ENCODE results near the gene SIX2.
"Not testable (repeated sequence)": the region's sequence is repeated elsewhere in the genome, so short reads cannot be mapped to it uniquely, and the experiment has no call there.

The SIX2 gene
- 0 to 0.07 (median 0) reads per million in 9 experiments for total RNA-seq

DNA sequence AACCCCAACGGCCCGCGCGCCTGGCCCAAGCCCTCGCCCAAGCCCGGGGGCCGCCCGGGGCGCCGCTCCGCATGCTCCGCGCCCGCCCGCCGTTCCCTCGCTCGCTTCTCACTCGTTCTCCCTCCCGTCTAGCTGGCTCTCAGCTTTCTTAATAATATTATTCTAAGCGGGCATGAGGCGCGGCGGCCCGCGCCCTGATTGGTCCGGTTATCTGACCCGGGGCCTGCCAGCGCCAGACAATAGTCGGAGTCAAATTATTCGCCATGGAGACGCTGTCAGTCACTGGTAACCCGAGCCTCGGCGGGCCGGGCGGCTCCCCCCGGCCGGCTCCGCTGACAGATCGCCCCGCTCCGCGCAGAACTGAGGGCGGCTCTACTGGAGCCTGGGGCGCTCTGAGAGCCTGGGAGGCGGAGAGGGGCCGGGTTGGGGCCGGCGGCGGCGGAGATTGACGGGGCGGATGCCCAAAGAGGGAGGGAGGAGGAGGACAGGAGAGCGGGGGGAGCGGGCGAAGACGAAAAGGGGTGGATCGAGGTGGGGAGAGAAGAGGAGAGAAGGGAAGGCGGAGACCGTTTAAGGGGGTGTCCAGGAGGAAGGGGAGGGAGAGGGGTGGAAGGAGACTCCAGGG is at the start of gene SIX2:
Gene SIX2 (minus strand): TSS at position 150 of the 625 bp plus-strand sequence. CDS start 342 bp downstream, outside the sequence.
- Mint-ChIP-seq H3K36me3 (ENCODE audit: insufficient read depth) (no peaks in the 10 kb centered on the region), H3K9me3 (no peaks in the 10 kb centered on the region), H3K4me1 (ENCODE audit: low read depth in 2 of 2) (peaks cover 15 to 18% of the 10 kb centered on the region in 2 donors), H3K27me3 (peaks cover 72 to 92% of the 10 kb centered on the region in 2 donors), H3K4me3 (peak within 1 kb of the TSS; percentile 79 to 80), H3K27ac (no peak within 1 kb of the TSS)
- no peak for ATAC-seq (replicated peaks)
- DNase-seq = no peak

- H3K4me3 Mint-ChIP-seq = no peak overlapping the region
- peaks cover 15 to 56% of the 10 kb centered on the region in 2 donors for H3K27me3 Mint-ChIP-seq
- H3K4me1 Mint-ChIP-seq (ENCODE audit: low read depth in 2 of 2) = no peaks in the 10 kb centered on the region
- DNase-seq (no peak), ATAC-seq (replicated peaks) (no peak)
- no peak overlapping the region for H3K27ac Mint-ChIP-seq
- no peaks in the 10 kb centered on the region for H3K36me3 Mint-ChIP-seq (ENCODE audit: insufficient read depth)
- no peaks in the 10 kb centered on the region for H3K9me3 Mint-ChIP-seq
These were observed 45.9 kb upstream of the SIX2 start for GRCh38 chr2:45055162-45055605.

GRCh38 chr2:45053966-45054365 is 44.7 kb upstream of the SIX2 start:
- H3K27me3 Mint-ChIP-seq = peaks cover 16 to 57% of the 10 kb centered on the region in 2 donors
- H3K9me3 Mint-ChIP-seq = no peaks in the 10 kb centered on the region
- H3K27ac Mint-ChIP-seq = no peak overlapping the region
- no peaks in the 10 kb centered on the region for H3K4me1 Mint-ChIP-seq (ENCODE audit: low read depth in 2 of 2)
- ATAC-seq (replicated peaks) = no peak
- no peaks in the 10 kb centered on the region for H3K36me3 Mint-ChIP-seq (ENCODE audit: insufficient read depth)
- H3K4me3 Mint-ChIP-seq = no peak overlapping the region
- DNase-seq = no peak

DNA sequence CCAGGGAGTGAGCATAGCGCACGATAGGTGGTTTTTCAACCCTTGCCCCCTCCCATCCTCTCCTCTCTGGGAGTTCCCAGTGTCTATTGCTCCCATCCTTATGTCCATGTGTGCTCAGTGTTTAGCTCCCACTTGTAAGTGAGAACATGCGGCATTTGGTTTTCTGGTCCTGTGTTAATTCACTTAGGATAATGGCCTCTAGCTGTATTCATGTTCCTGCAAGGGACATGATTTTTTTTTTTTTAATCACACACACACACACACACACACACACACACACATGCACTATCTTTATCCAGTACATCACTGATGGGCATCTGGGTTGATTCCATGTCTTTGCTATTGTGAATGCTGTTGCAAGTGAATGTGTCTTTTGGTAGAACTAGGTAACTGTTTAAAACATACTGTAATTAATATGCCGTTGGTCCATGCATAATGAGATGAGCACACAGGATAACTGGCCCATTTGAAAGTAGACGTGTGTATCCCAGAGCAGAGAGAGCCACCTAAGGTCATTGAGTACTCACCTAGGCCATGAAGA is 43.2 kb upstream of the SIX2 start:
- H3K27ac Mint-ChIP-seq = no peak overlapping the region

DNA sequence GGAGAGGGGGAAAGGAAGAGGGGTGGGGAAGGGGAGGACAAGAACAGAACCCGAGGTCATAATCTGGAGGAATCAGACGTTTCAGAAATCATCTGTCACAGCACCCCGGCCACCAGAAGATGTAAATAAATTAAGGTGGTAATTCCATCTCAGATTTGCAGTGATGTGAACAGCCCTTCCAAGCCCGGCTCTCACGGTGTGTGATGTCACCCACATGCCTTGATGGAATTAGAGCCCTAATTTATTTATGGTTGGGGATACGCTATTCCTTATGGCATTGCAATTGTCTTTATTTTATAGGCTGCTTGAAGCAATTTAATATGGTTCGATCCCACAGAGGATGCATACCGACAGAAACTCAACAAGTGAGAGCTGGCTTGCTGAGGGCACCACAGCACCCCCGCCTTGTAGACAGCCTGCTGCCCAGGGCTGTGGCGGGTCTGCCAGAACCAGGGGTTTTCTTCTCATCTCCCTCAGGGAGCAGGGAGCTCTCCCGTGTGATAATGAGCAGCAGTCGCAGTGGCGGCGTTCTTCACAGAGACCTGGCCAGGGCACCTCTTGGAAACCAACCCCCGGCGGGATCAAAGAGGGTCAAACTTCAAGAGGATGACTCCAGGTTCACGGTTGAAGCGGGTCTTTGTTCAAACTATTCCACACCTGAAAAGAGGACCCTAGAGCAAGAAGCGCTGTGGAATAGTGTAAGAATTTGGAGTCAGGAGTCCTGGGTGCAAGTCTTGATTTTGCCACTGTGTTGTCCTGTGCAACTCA is 40.5 kb upstream of the SIX2 start:
- Mint-ChIP-seq H3K27ac (no peak overlapping the region), H3K4me1 (ENCODE audit: low read depth in 2 of 2) (no peaks in the 10 kb centered on the region), H3K9me3 (no peaks in the 10 kb centered on the region), H3K27me3 (peaks cover 27 to 48% of the 10 kb centered on the region in 2 donors), H3K36me3 (ENCODE audit: insufficient read depth) (no peaks in the 10 kb centered on the region), H3K4me3 (no peak overlapping the region)
- ATAC-seq (replicated peaks) (no peak), DNase-seq (no peak)

More for the DNA sequence above, 43.2 kb upstream of the SIX2 start:
- Mint-ChIP-seq H3K4me3 (no peak overlapping the region), H3K9me3 (no peaks in the 10 kb centered on the region), H3K36me3 (ENCODE audit: insufficient read depth) (no peaks in the 10 kb centered on the region), H3K27me3 (peaks cover 21 to 48% of the 10 kb centered on the region in 2 donors), H3K4me1 (ENCODE audit: low read depth in 2 of 2) (no peaks in the 10 kb centered on the region)
- no peak for ATAC-seq (replicated peaks)
- no peak for DNase-seq

DNA sequence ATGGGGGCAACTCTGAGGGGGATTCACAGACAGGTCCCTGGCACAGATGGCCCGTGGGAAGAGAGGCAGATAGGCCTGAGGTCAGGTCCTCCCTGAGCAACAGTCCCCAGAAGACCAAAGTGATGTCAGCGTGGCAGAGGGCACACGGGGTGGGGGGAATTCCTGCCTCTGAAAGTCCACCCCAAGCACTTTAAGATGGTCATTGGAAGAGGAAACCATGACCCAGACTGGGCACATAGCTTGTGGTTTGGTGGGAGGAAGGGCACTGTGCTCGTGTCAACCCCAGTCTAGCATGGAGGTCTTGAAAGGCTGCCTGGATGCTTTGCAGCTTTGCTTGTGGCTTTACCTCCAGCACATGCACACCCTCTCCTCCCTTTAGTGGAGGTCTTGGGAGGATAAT is 38.0 kb upstream of the SIX2 start:
- Mint-ChIP-seq H3K4me3 (no peak overlapping the region), H3K36me3 (ENCODE audit: insufficient read depth) (no peaks in the 10 kb centered on the region), H3K27me3 (peaks cover 27 to 49% of the 10 kb centered on the region in 2 donors), H3K4me1 (ENCODE audit: low read depth in 2 of 2) (no peaks in the 10 kb centered on the region), H3K27ac (no peak overlapping the region), H3K9me3 (no peaks in the 10 kb centered on the region)
- ATAC-seq (replicated peaks) (no peak), DNase-seq (no peak)

GRCh38 chr2:45046786-45047185 is 37.5 kb upstream of the SIX2 start:
- peaks cover 27 to 52% of the 10 kb centered on the region in 2 donors for H3K27me3 Mint-ChIP-seq
- no peaks in the 10 kb centered on the region for H3K36me3 Mint-ChIP-seq (ENCODE audit: insufficient read depth)
- no peaks in the 10 kb centered on the region for H3K4me1 Mint-ChIP-seq (ENCODE audit: low read depth in 2 of 2)

DNA sequence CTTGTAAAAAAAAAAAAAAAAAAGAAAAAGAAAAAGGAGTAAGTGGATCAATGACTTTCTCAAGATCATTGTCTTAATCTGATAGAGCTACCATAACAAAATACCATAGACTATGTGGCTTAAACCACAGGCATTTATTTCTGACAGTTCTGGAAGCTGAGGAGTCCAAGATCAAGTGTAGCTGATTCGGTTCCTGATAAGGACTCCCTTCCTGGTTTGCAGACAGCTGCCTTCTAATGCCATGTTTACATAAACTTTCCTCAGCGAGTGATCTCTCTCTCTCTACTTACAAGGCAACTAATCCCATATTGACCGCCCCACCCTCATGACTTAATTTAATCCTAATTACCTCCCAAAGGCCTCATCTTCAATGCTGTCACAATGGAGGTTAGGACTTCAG is 36.5 kb upstream of the SIX2 start:
- DNase-seq (no peak), ATAC-seq (replicated peaks) (no peak)
- no peaks in the 10 kb centered on the region for H3K4me1 Mint-ChIP-seq (ENCODE audit: low read depth in 2 of 2)
- H3K4me3 Mint-ChIP-seq = no peak overlapping the region
- no peaks in the 10 kb centered on the region for H3K36me3 Mint-ChIP-seq (ENCODE audit: insufficient read depth)
- no peaks in the 10 kb centered on the region for H3K9me3 Mint-ChIP-seq
- H3K27ac Mint-ChIP-seq = no peak overlapping the region
- peaks cover 27 to 52% of the 10 kb centered on the region in 2 donors for H3K27me3 Mint-ChIP-seq

More at GRCh38 chr2:45046786-45047185, 37.5 kb upstream of the SIX2 start:
- ATAC-seq (replicated peaks) = no peak
- H3K27ac Mint-ChIP-seq = no peak overlapping the region
- no peak for DNase-seq
- H3K4me3 Mint-ChIP-seq = no peak overlapping the region
- H3K9me3 Mint-ChIP-seq = no peaks in the 10 kb centered on the region

GRCh38 chr2:45044916-45045315 is 35.7 kb upstream of the SIX2 start:
- DNase-seq = no peak
- no peaks in the 10 kb centered on the region for H3K36me3 Mint-ChIP-seq (ENCODE audit: insufficient read depth)
- peaks cover 27 to 52% of the 10 kb centered on the region in 2 donors for H3K27me3 Mint-ChIP-seq
- H3K27ac Mint-ChIP-seq = no peak overlapping the region
- no peaks in the 10 kb centered on the region for H3K9me3 Mint-ChIP-seq
- H3K4me1 Mint-ChIP-seq (ENCODE audit: low read depth in 2 of 2) = no peaks in the 10 kb centered on the region
- H3K4me3 Mint-ChIP-seq = no peak overlapping the region
- no peak for ATAC-seq (replicated peaks)

GRCh38 chr2:45043174-45043573 is 33.9 kb upstream of the SIX2 start:
- DNase-seq (no peak), ATAC-seq (replicated peaks) (no peak)
- Mint-ChIP-seq H3K9me3 (no peaks in the 10 kb centered on the region), H3K27me3 (peaks cover 21 to 44% of the 10 kb centered on the region in 2 donors), H3K27ac (no peak overlapping the region), H3K36me3 (ENCODE audit: insufficient read depth) (no peaks in the 10 kb centered on the region), H3K4me3 (no peak overlapping the region), H3K4me1 (ENCODE audit: low read depth in 2 of 2) (no peaks in the 10 kb centered on the region)

- no peaks in the 10 kb centered on the region for H3K36me3 Mint-ChIP-seq (ENCODE audit: insufficient read depth)
- H3K9me3 Mint-ChIP-seq = no peaks in the 10 kb centered on the region
- H3K27ac Mint-ChIP-seq = no peak overlapping the region
- DNase-seq = no peak
- no peak overlapping the region for H3K4me3 Mint-ChIP-seq
- no peak for ATAC-seq (replicated peaks)
- H3K27me3 Mint-ChIP-seq = peaks cover 21 to 44% of the 10 kb centered on the region in 2 donors
- no peaks in the 10 kb centered on the region for H3K4me1 Mint-ChIP-seq (ENCODE audit: low read depth in 2 of 2)
These were observed 33.1 kb upstream of the SIX2 start for GRCh38 chr2:45042401-45042800.

GRCh38 chr2:45040786-45041185 is 31.5 kb upstream of the SIX2 start:
- Mint-ChIP-seq H3K4me1 (ENCODE audit: low read depth in 2 of 2) (no peaks in the 10 kb centered on the region), H3K9me3 (no peaks in the 10 kb centered on the region), H3K27me3 (peaks cover 16 to 28% of the 10 kb centered on the region in 2 donors), H3K27ac (no peak overlapping the region), H3K36me3 (ENCODE audit: insufficient read depth) (no peaks in the 10 kb centered on the region), H3K4me3 (no peak overlapping the region)
- no peak for ATAC-seq (replicated peaks)
- DNase-seq = no peak

DNA sequence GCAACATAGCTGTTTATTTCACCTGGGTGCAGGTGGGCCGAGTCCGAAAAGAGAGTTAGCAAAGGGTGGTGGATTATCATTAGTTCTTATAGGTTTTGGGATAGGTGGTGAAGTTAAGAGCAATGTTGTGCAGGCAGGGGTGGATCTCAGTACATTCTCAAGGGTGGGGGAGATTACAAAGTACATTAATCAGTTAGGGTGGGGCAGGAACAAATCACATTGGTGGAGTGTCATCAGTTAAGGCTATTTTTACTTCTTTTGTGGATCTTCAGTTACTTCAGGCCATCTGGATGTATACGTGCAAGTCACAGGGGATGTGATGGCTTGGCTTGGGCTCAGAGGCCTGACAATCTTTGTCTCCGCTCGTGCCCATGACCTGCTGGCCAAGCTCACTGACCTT is 30.6 kb upstream of the SIX2 start:
- not testable (repeated sequence) for H3K36me3 Mint-ChIP-seq (ENCODE audit: insufficient read depth); H3K9me3 Mint-ChIP-seq; H3K4me3 Mint-ChIP-seq; ATAC-seq (replicated peaks); H3K27ac Mint-ChIP-seq; DNase-seq; H3K4me1 Mint-ChIP-seq (ENCODE audit: low read depth in 2 of 2)
- H3K27me3 Mint-ChIP-seq = peaks cover 16 to 26% of the 10 kb centered on the region in 2 donors

DNA sequence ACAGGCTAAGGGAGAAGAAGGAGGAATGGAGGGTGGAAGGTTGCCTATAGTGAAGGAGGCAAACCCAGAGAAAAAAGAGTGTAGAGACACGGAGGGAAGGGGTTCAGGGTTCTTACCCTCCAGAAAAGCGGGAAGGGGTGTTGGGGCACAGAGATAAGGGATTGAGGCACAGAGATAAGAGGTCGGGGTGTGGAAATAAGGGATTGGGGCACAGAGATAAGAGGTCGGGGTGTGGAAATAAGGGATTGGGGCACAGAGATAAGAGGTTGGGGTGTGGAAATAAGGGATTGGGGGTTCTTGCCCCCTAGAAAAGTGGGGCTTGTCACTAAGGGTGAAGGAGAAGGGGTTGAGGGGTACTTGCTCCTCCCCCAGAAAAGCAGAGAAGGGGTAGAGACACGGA is 29.6 kb upstream of the SIX2 start:
- H3K27ac Mint-ChIP-seq; H3K4me3 Mint-ChIP-seq; H3K4me1 Mint-ChIP-seq (ENCODE audit: low read depth in 2 of 2); DNase-seq; ATAC-seq (replicated peaks); H3K9me3 Mint-ChIP-seq; H3K36me3 Mint-ChIP-seq (ENCODE audit: insufficient read depth): not testable (repeated sequence)
- peaks cover 16 to 23% of the 10 kb centered on the region in 2 donors for H3K27me3 Mint-ChIP-seq
